OCI-LY3 (cell line): Measurements from ENCODE around the gene BACE2.

Source experiments
- H2AFZ ChIP-seq: fragments of 200-600, 300-600 bp; shearing (Covaris generic); 2 replicates; pipeline ENCODE4 v1.6.0; 2014; ENCODE audit warnings: antibody characterized with exemption, low read depth, low read length
- H3K27ac ChIP-seq: fragments of 200-600, 300-600 bp; sonication (generic); 2 replicates; pipeline ENCODE4 v1.5.1; 2014; ENCODE audit warnings: mild to moderate bottlenecking, low read length, moderate library complexity, mixed read lengths
- H3K27me3 ChIP-seq: fragments of 200-600, 300-600 bp; sonication (generic); 2 replicates; pipeline ENCODE4 v1.6.1; 2014; ENCODE audit warnings: low read depth, low read length, mixed read lengths
- H3K36me3 ChIP-seq: fragments of 200-600, 300-600 bp; sonication (generic); replicated peaks from 2 replicates; pipeline ENCODE3; 2014; ENCODE audit warnings: low read depth, low read length, mixed read lengths
- H3K4me1 ChIP-seq: fragments of 300-600, 200-600 bp; sonication (generic); 2 replicates; pipeline ENCODE4 v1.6.1; 2014; ENCODE audit warnings: low read length, mixed read lengths
- H3K4me2 ChIP-seq: fragments of 200-600, 300-600 bp; sonication (generic); 2 replicates; pipeline ENCODE4 v1.6.1; 2014; ENCODE audit warnings: low read length, mixed read lengths
- H3K4me3 ChIP-seq: fragments of 300-600, 200-600 bp; sonication (generic); 2 replicates; pipeline ENCODE4 v1.5.1; 2014; ENCODE audit warnings: antibody characterized with exemption, mild to moderate bottlenecking, low read length, moderate library complexity
- H3K79me2 ChIP-seq: fragments of 300-600, 200-600 bp; shearing (Covaris generic); 2 replicates; pipeline ENCODE4 v1.6.1; 2014; ENCODE audit warnings: mild to moderate bottlenecking, low read length, mixed read lengths
- H3K9ac ChIP-seq: fragments of 300-600, 200-600 bp; shearing (Covaris generic); 2 replicates; pipeline ENCODE4 v1.6.0; 2014; ENCODE audit warnings: mild to moderate bottlenecking, low read length, moderate library complexity
- H3K9me3 ChIP-seq: fragments of 200-600, 300-600 bp; shearing (Covaris generic); 2 replicates; pipeline ENCODE4 v1.6.1; 2014; ENCODE audit warnings: low read length, mixed read lengths; ENCODE audit not compliant: insufficient read depth
- H4K20me1 ChIP-seq: fragments of 200-600, 300-600 bp; sonication (generic); 2 replicates; pipeline ENCODE4 v1.6.1; 2016; ENCODE audit warnings: low read length, mixed read lengths; ENCODE audit not compliant: insufficient read depth
- CTCF ChIP-seq: fragments of 200-600, 300-600 bp; sonication (generic); IDR thresholded peaks from 2 replicates; pipeline ENCODE4 v1.5.1; 2014; ENCODE audit warnings: antibody characterized with exemption, low read length, low read depth
- EZH2phosphoT487 ChIP-seq: fragments of 200-600 bp; shearing (Covaris generic); IDR thresholded peaks from 2 replicates; pipeline ENCODE4 v1.6.1; 2018; ENCODE audit warnings: antibody characterized with exemption, mixed run types, low read depth

Gene BACE2

DNA sequence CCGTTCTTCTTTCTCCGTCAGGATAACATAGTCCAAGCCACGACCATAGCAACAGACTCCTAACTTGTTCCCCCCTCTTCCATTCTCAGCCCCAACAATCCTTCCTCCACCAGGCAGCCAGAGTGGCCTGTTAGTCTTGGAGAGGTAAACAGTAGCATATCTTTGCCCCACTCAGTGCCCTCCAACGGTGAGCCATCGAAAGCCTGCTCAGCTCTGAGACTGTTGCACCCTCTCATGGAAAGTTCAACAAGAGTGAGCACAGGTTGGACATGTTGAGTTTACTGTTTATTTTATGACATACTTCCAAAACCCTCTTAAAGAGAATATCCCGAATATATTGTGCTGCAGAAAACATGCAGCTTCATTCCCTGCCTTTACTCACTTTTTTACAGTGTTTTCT lies 30.1 kb upstream of the BACE2 start:
- TF ChIP-seq CTCF (no peak), EZH2phosphoT487 (no peak)
- Histone ChIP-seq H2AFZ (no peak overlapping the region), H3K27me3 (no peaks in the 10 kb centered on the region), H3K9ac (no peak overlapping the region), H4K20me1 (no peaks in the 10 kb centered on the region), H3K27ac (no peak overlapping the region), H3K4me3 (no peak overlapping the region), H3K79me2 (no peaks in the 10 kb centered on the region), H3K9me3 (no peaks in the 10 kb centered on the region), H3K36me3 (no peaks in the 10 kb centered on the region), H3K4me2 (no peak overlapping the region), H3K4me1 (no peaks in the 10 kb centered on the region)

- H4K20me1 ChIP-seq = no peaks in the 10 kb centered on the region
- no peaks in the 10 kb centered on the region for H3K9me3 ChIP-seq
- no peak overlapping the region for H3K27ac ChIP-seq
- no peak overlapping the region for H2AFZ ChIP-seq
- H3K4me1 ChIP-seq = no peaks in the 10 kb centered on the region
- H3K79me2 ChIP-seq = no peaks in the 10 kb centered on the region
- H3K4me3 ChIP-seq = no peak overlapping the region
- H3K36me3 ChIP-seq = no peaks in the 10 kb centered on the region
- H3K9ac ChIP-seq = no peak overlapping the region
- H3K27me3 ChIP-seq = no peaks in the 10 kb centered on the region
- TF ChIP-seq EZH2phosphoT487 (no peak), CTCF (no peak)
- H3K4me2 ChIP-seq = no peak overlapping the region
Measured at GRCh38 chr21:41138711-41139110, 29.2 kb upstream of the BACE2 start.

- Histone ChIP-seq H3K27ac (no peak overlapping the region), H4K20me1 (no peaks in the 10 kb centered on the region), H3K79me2 (no peaks in the 10 kb centered on the region), H3K4me2 (no peak overlapping the region), H3K4me1 (no peaks in the 10 kb centered on the region), H3K36me3 (no peaks in the 10 kb centered on the region), H3K9me3 (no peaks in the 10 kb centered on the region), H3K9ac (no peak overlapping the region), H3K27me3 (no peaks in the 10 kb centered on the region), H2AFZ (no peak overlapping the region), H3K4me3 (no peak overlapping the region)
- TF ChIP-seq EZH2phosphoT487 = no peak
- TF ChIP-seq CTCF = no peak
Measured at GRCh38 chr21:41139275-41139674, 28.7 kb upstream of the BACE2 start.

DNA sequence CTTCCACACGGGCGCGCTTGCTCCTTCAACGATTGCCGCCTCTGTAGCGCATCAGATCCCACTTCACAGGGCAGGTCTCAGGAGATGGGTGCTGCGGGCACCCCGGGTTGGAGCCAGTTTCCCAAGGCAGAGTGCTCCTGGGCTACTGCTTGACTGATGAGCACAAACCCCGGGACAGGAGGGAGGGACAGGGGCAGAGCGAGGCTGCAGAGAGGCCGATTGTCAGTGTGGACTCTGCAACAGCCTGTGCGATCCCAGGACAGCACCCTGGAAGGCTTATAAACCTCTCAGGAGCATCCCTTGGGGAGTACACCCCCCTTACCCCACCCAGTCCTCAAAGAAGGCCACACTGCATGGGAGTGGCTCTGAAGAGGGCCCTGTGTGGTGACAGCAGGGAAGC lies 28.0 kb upstream of the BACE2 start:
- Histone ChIP-seq H3K36me3 (no peaks in the 10 kb centered on the region), H3K27me3 (no peaks in the 10 kb centered on the region), H3K79me2 (no peaks in the 10 kb centered on the region), H2AFZ (no peak overlapping the region), H3K4me2 (no peak overlapping the region), H3K27ac (no peak overlapping the region), H3K9ac (no peak overlapping the region), H3K4me1 (no peaks in the 10 kb centered on the region), H3K4me3 (no peak overlapping the region), H3K9me3 (no peaks in the 10 kb centered on the region), H4K20me1 (no peaks in the 10 kb centered on the region)
- TF ChIP-seq EZH2phosphoT487 = no peak
- no peak for TF ChIP-seq CTCF
